Measurements from ENCODE around the gene FGR.

Gene FGR

GRCh38 chr1:27572679-27573426 is 62.1 kb downstream of the FGR start:
- TF ChIP-seq CTCF (IDR thresholded peaks at IDR 0.05; ENCODE audit: low read depth, low read length), result no peak
- H3K4me3 ChIP-seq (ENCODE audit: low read depth, low read length), result no peak overlapping the region
- no peaks in the 10 kb centered on the region for H3K9me3 ChIP-seq (ENCODE audit: severe bottlenecking)
- no peaks in the 10 kb centered on the region; the same call in 1 of the 2 replicates for H3K36me3 ChIP-seq
- H3K27me3 ChIP-seq (ENCODE audit: insufficient read depth, low read depth, severe bottlenecking), result no peaks in the 10 kb centered on the region
- H3K27ac ChIP-seq, result peak overlapping the region; percentile 42
- no peak for DNase-seq

GRCh38 chr1:27572019-27572678 is 62.8 kb downstream of the FGR start:
- H3K4me3 ChIP-seq (ENCODE audit: low read depth, low read length), result no peak overlapping the region
- no peak for TF ChIP-seq CTCF (IDR thresholded peaks at IDR 0.05; ENCODE audit: low read depth, low read length)
- H3K27me3 ChIP-seq (ENCODE audit: insufficient read depth, low read depth, severe bottlenecking), result no peaks in the 10 kb centered on the region
- H3K36me3 ChIP-seq, result no peaks in the 10 kb centered on the region; the same call in 1 of the 2 replicates
- no peaks in the 10 kb centered on the region for H3K9me3 ChIP-seq (ENCODE audit: severe bottlenecking)
- H3K27ac ChIP-seq, result peak overlapping the region; percentile 5
- DNase-seq, result no peak

GRCh38 chr1:27571439-27572018 is 63.5 kb downstream of the FGR start:
- Histone ChIP-seq H3K4me3 (ENCODE audit: low read depth, low read length) (no peak overlapping the region), H3K27ac (no peak overlapping the region; the same call in 1 of the 2 replicates), H3K36me3 (no peaks in the 10 kb centered on the region; the same call in 1 of the 2 replicates), H3K9me3 (ENCODE audit: severe bottlenecking) (no peaks in the 10 kb centered on the region), H3K27me3 (ENCODE audit: insufficient read depth, low read depth, severe bottlenecking) (no peaks in the 10 kb centered on the region)
- TF ChIP-seq CTCF (IDR thresholded peaks at IDR 0.05; ENCODE audit: low read depth, low read length), result no peak
- DNase-seq, result no peak

GRCh38 chr1:27570784-27571183 is 64.2 kb downstream of the FGR start:
- Histone ChIP-seq H3K27me3 (ENCODE audit: insufficient read depth, low read depth, severe bottlenecking) (no peaks in the 10 kb centered on the region), H3K4me3 (ENCODE audit: low read depth, low read length) (no peak overlapping the region), H3K36me3 (no peaks in the 10 kb centered on the region; the same call in 1 of the 2 replicates), H3K27ac (no peak overlapping the region), H3K9me3 (ENCODE audit: severe bottlenecking) (no peaks in the 10 kb centered on the region)
- DNase-seq, result no peak
- no peak for TF ChIP-seq CTCF (IDR thresholded peaks at IDR 0.05; ENCODE audit: low read depth, low read length)

GRCh38 chr1:27570356-27570755 is 64.6 kb downstream of the FGR start:
- Histone ChIP-seq H3K27ac (no peak overlapping the region), H3K27me3 (ENCODE audit: insufficient read depth, low read depth, severe bottlenecking) (no peaks in the 10 kb centered on the region), H3K36me3 (no peaks in the 10 kb centered on the region; the same call in 1 of the 2 replicates), H3K4me3 (ENCODE audit: low read depth, low read length) (no peak overlapping the region), H3K9me3 (ENCODE audit: severe bottlenecking) (no peaks in the 10 kb centered on the region)
- TF ChIP-seq CTCF (IDR thresholded peaks at IDR 0.05; ENCODE audit: low read depth, low read length), result no peak
- no peak for DNase-seq
